Right atrium auricular region (tissue), 2 donors: Measurements from ENCODE around the gene DIMT1. TPM values are rescaled to one million over a fixed set of nuclear protein-coding genes. Genes with fewer than 3 reads are reported as not detected.

Source experiments
- DNase-seq: peaks from one replicate; pipeline ENCODE4 v3.0.0-alpha.2; 2019; ENCODE audit warnings: low spot score
- H3K27ac ChIP-seq, 2 donors: fragments of 200-600 bp; sonication (generic); 1 replicate in 1 of 2; 2 replicates in 1 of 2; pipeline ENCODE4 v1.5.1; 2016 to 2019
- H3K27me3 ChIP-seq, 2 donors: fragments of 200-600 bp; sonication (generic); one replicate each; pipeline versions ENCODE4 v1.5.1 to v1.6.0; 2017 to 2019
- H3K36me3 ChIP-seq: fragments of 200-600 bp; sonication (generic); one replicate; pipeline ENCODE4 v1.5.1; 2016
- H3K4me1 ChIP-seq, 2 donors: fragments of 200-600 bp; sonication (generic); one replicate each; pipeline versions ENCODE4 v1.5.1 to v1.6.0; 2017 to 2019
- H3K4me3 ChIP-seq, 2 donors: fragments of 200-600 bp; sonication (generic); 1 replicate in 1 of 2; 2 replicates in 1 of 2; pipeline ENCODE4 v1.5.1; 2017 to 2019; ENCODE audit warnings: mild to moderate bottlenecking in 1 of 2, moderate library complexity in 1 of 2
- H3K9me3 ChIP-seq, 2 donors: fragments of 200-600 bp; sonication (generic); one replicate each; pipeline ENCODE4 v1.5.1; 2019
- total RNA-seq, 2 donors: library from RNA; depleted of rRNA; stranded (reverse); fragments of >200 nt; gene quantifications; one replicate each; pipeline ENCODE4 v1.1.0, GENCODE V29; 2016
- TF ChIP-seq, protein P1 (sequence below), 2 donors: fragments of 200-600 bp; sonication (generic); IDR thresholded peaks; one replicate each; pipeline ENCODE4 v1.5.1; 2019; ENCODE audit warnings: antibody characterized with exemption in 2 of 2

DIMT1 gene
- total RNA-seq, 2 donors from 2014 or later = 23.0 to 25.1 TPM

GRCh38 chr5:62376064-62376463 is 27.6 kb downstream of the DIMT1 start:
- Histone ChIP-seq H3K9me3 (no peaks in the 10 kb centered on the region), H3K27ac (no peak overlapping the region), H3K4me3 (no peak overlapping the region), H3K27me3 (no peaks in the 10 kb centered on the region), H3K36me3 (peaks cover 37% of the 10 kb centered on the region), H3K4me1 (no peaks in the 10 kb centered on the region)
- TF ChIP-seq, protein P1, sequence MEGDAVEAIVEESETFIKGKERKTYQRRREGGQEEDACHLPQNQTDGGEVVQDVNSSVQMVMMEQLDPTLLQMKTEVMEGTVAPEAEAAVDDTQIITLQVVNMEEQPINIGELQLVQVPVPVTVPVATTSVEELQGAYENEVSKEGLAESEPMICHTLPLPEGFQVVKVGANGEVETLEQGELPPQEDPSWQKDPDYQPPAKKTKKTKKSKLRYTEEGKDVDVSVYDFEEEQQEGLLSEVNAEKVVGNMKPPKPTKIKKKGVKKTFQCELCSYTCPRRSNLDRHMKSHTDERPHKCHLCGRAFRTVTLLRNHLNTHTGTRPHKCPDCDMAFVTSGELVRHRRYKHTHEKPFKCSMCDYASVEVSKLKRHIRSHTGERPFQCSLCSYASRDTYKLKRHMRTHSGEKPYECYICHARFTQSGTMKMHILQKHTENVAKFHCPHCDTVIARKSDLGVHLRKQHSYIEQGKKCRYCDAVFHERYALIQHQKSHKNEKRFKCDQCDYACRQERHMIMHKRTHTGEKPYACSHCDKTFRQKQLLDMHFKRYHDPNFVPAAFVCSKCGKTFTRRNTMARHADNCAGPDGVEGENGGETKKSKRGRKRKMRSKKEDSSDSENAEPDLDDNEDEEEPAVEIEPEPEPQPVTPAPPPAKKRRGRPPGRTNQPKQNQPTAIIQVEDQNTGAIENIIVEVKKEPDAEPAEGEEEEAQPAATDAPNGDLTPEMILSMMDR (IDR thresholded peaks at IDR 0.05) = no peak
- DNase-seq = no peak

- no peak for DNase-seq
- no peaks in the 10 kb centered on the region for H3K27me3 ChIP-seq
- no peaks in the 10 kb centered on the region for H3K9me3 ChIP-seq
- H3K4me3 ChIP-seq = no peak overlapping the region
- peaks cover 32% of the 10 kb centered on the region for H3K36me3 ChIP-seq
- H3K4me1 ChIP-seq = no peaks in the 10 kb centered on the region
- TF ChIP-seq, protein P1 (IDR thresholded peaks at IDR 0.05) = no peak
- H3K27ac ChIP-seq = no peak overlapping the region
Observed at GRCh38 chr5:62375627-62376026, 28.1 kb downstream of the DIMT1 start.

DNA sequence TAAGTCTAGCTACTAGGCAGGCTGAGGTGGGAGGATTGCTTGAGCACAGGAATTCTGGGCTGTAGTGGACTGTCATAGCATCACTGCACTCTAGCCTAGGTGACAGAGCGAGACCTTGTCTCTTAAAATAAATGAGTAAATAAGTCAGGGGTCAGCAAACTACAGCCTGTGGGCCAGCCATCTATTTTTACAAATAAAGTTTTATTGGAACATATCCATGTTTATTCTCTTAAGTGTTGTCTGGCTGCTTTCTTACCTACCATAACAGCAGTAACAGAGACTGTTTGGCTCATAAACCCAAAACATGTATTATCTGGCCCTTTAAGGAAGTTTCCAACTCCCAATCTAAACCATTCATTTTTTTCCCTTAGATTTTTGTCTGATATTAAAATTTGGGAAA is 29.6 kb downstream of the DIMT1 start:
- Histone ChIP-seq H3K27ac (no peak overlapping the region), H3K27me3 (no peaks in the 10 kb centered on the region), H3K36me3 (peaks cover 36% of the 10 kb centered on the region), H3K9me3 (no peaks in the 10 kb centered on the region), H3K4me1 (no peaks in the 10 kb centered on the region), H3K4me3 (no peak overlapping the region)
- no peak for DNase-seq
- TF ChIP-seq, protein P1 (IDR thresholded peaks at IDR 0.05) = no peak

DNA sequence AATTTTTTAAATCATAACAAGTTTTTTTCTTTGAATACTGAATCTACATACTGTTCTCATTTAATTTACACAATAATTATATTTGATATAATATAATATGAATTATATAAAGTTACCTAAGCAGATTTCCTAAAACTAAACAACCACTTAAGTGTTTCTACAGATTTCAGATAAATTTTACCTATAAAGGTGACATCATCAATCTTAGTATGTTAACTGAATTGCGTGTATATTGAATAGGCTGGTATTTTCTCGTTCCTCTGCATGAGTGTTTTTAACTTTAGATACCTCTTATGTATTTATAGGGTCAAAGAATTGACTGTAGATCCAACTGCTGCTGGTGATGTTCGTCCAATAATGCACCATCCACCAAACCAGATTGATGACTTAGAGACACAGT is 30.3 kb downstream of the DIMT1 start:
- H3K27me3 ChIP-seq = no peaks in the 10 kb centered on the region

DNA sequence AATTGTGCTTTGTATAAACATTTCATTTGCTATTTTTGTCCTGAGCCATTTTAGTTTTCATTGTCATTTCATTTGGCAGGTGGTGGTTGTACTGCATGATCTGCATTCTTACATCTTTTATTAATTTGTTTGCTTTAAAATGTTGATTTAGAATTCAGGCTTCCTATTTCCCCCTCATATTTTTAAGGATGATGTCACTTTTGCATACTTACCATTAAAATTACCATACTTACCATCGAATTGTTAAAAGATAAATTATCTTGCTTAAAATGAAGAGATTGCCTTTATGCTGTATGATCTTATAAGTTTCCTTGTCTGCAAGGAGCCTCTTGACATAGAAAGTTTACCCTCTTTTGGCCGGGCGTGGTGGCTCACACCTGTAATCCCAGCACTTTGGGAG is 31.1 kb downstream of the DIMT1 start:
- Histone ChIP-seq H3K27me3 (no peaks in the 10 kb centered on the region), H3K9me3 (no peaks in the 10 kb centered on the region), H3K4me1 (no peaks in the 10 kb centered on the region), H3K4me3 (no peak overlapping the region), H3K27ac (no peak overlapping the region), H3K36me3 (peaks cover 38% of the 10 kb centered on the region)
- TF ChIP-seq, protein P1 (IDR thresholded peaks at IDR 0.05) = no peak
- no peak for DNase-seq

More for the DNA sequence above, 30.3 kb downstream of the DIMT1 start:
- H3K4me1 ChIP-seq = no peaks in the 10 kb centered on the region
- H3K36me3 ChIP-seq = peaks cover 38% of the 10 kb centered on the region
- no peak overlapping the region for H3K4me3 ChIP-seq
- no peak overlapping the region for H3K27ac ChIP-seq
- TF ChIP-seq, protein P1 (IDR thresholded peaks at IDR 0.05) = no peak
- no peaks in the 10 kb centered on the region for H3K9me3 ChIP-seq
- no peak for DNase-seq

- no peak overlapping the region for H3K4me3 ChIP-seq
- H3K27me3 ChIP-seq = no peaks in the 10 kb centered on the region
- no peak for DNase-seq
- no peaks in the 10 kb centered on the region for H3K9me3 ChIP-seq
- TF ChIP-seq, protein P1 (IDR thresholded peaks at IDR 0.05) = no peak
- H3K27ac ChIP-seq = no peak overlapping the region
- no peaks in the 10 kb centered on the region for H3K4me1 ChIP-seq
- peaks cover 37% of the 10 kb centered on the region for H3K36me3 ChIP-seq
Observed at GRCh38 chr5:62371409-62371808, 32.3 kb downstream of the DIMT1 start.
